Astrocyte (in vitro differentiated cells and primary cell): ENCODE data around the gene IMPDH2.

Experiments used
- EZH2 ChIP-seq: IDR thresholded peaks from 2 replicates; pipeline ENCODE4 v1.6.1; 2012; ENCODE audit warnings: mild to moderate bottlenecking, low read length, inconsistent platforms; ENCODE audit not compliant: insufficient read depth
- TF ChIP-seq, protein P1 (sequence below): IDR thresholded peaks from 2 replicates; pipeline ENCODE4 v1.5.1; 2011; ENCODE audit warnings: low read depth, mild to moderate bottlenecking, inconsistent platforms, low read length, moderate library complexity; ENCODE audit not compliant: insufficient read depth

DNA sequence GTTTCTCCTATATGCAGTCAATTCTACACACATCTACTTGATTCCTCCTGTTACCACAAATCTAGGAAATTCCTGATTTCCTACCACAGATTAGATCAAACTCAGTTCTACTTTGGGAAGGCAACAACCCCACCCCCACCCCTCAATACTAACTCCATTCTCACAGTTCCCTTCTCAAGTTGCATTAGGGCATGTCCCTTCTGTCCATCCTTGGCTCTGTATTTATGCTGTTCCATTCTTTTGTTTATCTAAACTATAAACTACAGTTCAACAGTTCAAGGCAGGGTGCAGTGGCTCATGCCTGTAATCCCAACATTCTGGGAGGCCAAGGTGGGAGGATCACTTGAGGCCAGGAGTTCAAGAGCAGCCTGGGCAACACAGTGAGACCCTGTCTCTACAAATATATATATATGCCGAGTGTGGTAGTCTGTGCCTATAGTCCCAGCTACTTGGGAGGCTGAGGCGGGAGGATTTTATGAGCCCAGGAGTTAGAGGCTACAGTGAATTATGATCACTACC lies 25.2 kb upstream of the IMPDH2 start:
- TF ChIP-seq, protein P1, sequence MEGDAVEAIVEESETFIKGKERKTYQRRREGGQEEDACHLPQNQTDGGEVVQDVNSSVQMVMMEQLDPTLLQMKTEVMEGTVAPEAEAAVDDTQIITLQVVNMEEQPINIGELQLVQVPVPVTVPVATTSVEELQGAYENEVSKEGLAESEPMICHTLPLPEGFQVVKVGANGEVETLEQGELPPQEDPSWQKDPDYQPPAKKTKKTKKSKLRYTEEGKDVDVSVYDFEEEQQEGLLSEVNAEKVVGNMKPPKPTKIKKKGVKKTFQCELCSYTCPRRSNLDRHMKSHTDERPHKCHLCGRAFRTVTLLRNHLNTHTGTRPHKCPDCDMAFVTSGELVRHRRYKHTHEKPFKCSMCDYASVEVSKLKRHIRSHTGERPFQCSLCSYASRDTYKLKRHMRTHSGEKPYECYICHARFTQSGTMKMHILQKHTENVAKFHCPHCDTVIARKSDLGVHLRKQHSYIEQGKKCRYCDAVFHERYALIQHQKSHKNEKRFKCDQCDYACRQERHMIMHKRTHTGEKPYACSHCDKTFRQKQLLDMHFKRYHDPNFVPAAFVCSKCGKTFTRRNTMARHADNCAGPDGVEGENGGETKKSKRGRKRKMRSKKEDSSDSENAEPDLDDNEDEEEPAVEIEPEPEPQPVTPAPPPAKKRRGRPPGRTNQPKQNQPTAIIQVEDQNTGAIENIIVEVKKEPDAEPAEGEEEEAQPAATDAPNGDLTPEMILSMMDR = no peak
- TF ChIP-seq EZH2 = no peak
